Activated effector memory CD4-positive, alpha-beta T cell treated with Interleukin-2 at 50 U/mL for 16 hours (primary cell): ENCODE data around the gene BRD9.

Source experiments
- DNase-seq: peaks from one replicate; pipeline ENCODE4 v3.0.0-alpha.2; 2020

BRD9 gene

GRCh38 chr5:876398-877365 lies 15.9 kb downstream of the BRD9 start:
- no peak for DNase-seq

DNA sequence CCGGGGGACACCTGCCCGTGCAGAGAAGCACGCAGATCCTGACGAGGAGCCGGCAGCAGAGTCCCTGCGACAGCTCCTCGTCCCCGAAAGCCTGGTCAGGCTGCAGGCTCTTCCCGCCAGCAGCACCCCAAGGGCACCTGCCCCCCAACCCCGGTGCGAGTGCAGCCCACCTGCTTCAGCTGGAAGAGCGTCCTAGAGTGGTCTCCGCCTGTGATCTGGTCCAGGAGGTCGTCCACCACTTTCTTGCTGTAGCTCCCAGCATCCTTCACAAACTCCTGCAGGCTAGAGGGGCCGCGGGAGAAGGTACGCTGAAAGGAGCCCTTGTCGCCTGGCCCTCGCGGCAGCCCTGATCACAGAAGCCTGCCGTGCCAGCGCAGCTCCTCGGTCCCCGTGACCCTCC lies 16.7 kb downstream of the BRD9 start:
- no peak for DNase-seq

GRCh38 chr5:873328-873727 lies 19.3 kb downstream of the BRD9 start:
- DNase-seq: no peak

DNA sequence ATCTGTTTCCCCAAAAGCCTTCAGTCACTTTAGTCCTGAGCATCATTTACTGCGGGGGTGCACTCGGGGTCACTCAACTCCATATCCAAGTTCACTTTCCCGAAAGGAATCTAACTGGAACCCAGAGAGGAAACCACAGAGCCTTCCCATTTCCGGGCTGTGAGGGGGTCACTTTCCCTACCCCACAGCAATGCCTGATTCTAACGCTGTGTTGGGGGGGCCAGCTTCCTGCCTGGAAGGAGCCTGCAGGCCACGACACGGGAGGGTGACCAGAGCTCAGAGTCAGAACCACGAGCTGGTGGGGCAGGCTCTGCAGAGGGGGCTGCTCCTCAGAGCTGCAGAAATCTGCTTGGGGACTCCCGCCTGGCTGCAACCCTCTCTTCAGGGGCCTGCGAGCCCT lies 20.3 kb downstream of the BRD9 start:
- no peak for DNase-seq

GRCh38 chr5:871596-872298 lies 20.9 kb downstream of the BRD9 start:
- no peak for DNase-seq

GRCh38 chr5:870956-871355 lies 21.6 kb downstream of the BRD9 start:
- DNase-seq: no peak

GRCh38 chr5:868428-869135 lies 24.0 kb downstream of the BRD9 start:
- DNase-seq: no peak

- no peak for DNase-seq
Observed at GRCh38 chr5:867300-867870, 25.2 kb downstream of the BRD9 start.

DNA sequence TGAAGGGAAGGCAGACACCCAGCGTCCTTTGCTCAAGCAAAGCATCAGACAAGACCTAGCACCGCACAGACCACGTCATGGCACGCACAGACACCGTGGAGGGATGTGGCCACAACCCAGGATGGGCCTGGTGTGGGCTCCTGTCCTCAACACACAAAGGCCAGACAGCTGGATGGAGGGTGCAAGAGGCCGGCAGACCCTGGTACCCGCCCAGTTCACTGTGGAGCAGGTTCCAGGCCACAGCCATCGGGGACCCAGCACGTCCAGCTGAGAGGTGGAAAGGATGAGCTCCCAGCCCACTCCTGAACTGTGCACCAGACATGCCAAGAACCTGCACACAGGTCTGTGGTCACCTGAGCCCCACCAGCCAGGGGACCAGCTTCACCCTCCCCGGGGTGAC lies 26.8 kb downstream of the BRD9 start:
- DNase-seq: no peak

- no peak for DNase-seq
Observed at GRCh38 chr5:865168-865521, 27.5 kb downstream of the BRD9 start.

GRCh38 chr5:864492-865167 lies 28.0 kb downstream of the BRD9 start:
- DNase-seq: no peak

DNA sequence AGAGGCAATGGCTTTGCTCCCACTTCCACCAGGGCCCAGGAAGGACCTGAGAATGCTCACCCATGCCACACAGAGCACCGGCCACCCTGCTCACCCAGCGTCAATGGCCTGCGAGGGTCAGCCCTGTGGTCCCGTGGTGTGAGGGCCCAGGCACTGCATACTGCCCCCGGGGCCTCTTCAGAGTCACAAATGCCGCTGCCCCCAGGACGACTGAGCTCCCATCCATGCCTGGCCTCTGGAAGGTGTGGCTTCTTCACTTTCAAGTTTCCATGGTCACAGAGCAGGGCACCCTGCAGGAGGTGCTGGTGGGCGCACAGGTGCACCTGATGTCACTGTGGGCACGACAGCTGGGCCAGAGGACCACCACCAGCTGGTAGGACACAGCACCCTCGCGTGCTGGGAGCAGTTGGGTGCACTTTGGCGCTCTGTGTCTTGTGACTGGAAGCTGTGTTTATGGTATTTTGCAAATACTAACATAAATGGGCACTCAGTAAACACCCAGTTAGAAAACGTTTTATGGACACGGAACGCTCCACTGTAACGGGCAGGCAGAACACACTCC lies 29.3 kb downstream of the BRD9 start:
- no peak for DNase-seq

DNA sequence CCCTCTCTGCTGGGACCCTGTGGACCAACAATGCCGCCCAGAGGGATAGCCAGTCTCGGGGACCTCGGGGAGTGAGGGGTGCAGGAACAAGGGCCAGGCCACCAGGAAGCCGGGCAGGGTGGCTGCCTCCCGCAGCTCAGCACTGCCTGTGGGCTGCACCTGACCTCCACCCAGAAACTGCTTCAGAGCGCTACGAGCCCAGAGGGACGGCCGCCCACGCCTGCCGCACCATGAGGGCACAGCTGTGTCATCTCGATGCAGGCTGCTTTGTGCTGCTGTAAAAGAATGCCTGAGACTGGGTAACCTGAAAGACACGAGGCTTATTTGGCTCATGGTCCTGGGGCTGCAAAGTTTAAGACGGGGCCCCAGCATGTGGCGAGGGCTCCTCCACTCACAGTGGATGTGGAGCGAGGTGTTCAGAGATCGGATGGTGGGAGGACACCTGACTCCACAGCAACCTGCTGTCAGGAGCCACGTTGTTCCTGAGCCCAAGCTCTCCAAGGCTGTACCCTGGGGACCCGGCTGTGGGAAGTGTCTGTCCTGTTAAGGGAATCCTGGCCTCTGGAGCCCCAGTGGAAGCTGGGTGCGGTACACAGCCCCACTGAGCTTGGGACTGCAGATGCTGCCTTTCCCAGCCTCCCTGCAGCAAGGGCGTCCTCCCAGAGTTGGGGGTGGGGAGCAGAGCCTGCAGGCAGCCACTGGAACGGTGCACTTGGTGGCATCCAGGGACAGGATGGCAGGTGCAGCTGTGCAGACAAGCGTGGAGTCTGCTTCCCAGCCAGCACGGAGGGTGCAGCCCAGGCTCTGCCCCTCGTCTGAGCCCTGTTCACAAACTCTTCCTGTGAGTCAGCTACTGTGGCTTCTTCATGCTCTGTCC lies 30.0 kb downstream of the BRD9 start:
- DNase-seq: no peak

GRCh38 chr5:861442-862366 lies 30.9 kb downstream of the BRD9 start:
- no peak for DNase-seq

- DNase-seq: no peak
Observed at GRCh38 chr5:860506-861150, 32.0 kb downstream of the BRD9 start.

- DNase-seq: no peak
Observed at GRCh38 chr5:859798-860296, 32.8 kb downstream of the BRD9 start.

DNA sequence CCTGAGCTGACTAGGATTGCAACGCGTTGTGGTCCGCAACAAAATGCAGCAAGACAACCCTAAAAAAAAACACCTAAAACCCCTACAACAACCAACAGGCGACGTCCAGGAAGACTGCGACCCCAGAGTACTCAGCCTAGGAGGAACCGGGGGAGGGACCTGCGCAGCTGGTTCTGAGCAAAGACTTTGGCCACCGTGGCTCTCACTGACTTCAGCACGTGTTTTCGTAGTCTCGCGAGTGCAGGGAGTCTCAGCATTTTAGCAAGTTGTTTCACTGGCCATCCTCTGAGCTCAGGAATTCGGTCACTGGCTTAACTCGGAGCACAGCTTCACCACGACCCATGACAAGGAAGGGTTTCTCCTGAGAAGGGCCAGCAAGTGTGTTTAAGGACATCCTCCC lies 33.2 kb downstream of the BRD9 start:
- DNase-seq: no peak

GRCh38 chr5:858726-859125 lies 33.9 kb downstream of the BRD9 start:
- DNase-seq: no peak
